ENCODE measurements around the gene SSTR3.
A peak's percentile ranks its signal among the peaks of the same experiment; 100 is the strongest.
"Not testable (repeated sequence)": the region's sequence is repeated elsewhere in the genome, so short reads cannot be mapped to it uniquely, and the experiment has no call there.

Gene SSTR3

DNA sequence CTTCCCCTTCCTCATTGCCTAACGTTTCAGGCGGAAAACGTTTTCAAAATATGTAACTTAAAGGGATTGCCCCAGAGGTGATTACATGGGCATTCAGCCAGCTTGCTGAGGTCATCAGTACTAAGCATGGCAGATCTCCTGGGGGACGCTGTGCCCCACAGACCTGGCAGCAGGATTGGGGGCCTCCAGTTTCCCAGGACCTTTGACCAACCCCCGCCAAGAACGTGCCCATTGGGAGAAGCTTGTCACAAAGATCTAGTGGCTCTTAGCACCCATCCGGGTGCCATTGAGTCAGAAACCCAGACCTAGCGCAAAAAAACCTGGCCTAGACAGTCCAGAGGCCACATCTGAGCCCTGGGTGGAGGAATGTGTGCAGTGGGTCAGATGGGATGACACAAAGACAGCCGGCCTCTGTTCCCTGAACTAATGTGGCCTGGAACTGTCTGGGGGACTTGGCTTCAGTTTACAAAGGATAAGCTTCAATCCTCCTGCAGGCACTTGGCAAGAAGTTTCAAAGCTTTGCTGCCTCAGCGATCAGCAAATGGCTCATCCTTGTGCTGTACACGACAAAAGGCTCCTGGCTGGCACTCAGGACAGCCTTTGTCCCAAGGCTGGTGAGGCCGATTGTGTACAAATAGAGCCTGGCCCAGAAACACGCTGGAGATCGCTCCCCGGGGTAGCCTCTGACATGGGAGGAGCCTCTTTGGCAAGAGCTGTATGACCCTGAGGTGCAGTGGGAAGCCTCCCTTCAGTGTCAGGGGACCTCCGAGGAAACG, 33.7 kb downstream of the SSTR3 start:
- no peak for DNase-seq

DNA sequence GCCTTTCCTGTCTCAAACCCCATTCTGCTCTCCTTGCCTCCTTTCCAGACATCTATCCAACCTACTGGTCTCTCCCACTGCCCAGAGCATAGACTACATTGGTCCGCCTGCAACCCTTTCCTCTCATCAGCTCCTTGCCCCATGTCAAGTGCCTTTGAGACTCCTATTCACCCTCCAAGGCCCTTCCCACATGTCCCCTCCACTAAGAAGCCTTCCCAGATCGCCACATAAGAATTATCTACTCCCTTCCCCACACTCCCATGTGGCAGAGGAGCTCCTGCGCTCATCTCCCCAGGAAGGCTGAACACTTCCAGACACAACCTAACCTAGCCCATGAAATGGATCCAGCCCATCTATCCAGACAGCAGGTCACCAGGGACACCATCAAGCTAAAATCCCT, 34.5 kb downstream of the SSTR3 start:
- no peak for DNase-seq

DNA sequence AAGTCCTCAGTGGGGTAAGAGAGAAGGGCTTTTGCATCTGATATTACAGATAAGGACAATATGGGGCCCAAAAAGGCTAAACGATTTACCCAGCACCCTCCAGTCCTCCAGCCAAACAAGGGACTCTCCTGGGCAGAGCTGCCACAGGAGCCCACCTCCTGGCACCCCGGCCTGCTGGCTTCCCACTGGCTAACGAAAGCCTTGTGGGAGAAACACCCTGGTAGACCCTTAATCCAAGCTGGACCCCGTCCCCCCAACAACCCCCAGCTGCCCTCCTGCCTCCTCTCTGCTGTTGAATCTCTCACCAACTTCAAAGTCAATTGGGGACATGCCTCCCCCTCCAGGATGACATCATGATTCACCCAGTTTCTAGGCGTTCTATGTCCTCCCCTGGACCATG, 35.1 kb downstream of the SSTR3 start:
- DNase-seq = no peak

DNA sequence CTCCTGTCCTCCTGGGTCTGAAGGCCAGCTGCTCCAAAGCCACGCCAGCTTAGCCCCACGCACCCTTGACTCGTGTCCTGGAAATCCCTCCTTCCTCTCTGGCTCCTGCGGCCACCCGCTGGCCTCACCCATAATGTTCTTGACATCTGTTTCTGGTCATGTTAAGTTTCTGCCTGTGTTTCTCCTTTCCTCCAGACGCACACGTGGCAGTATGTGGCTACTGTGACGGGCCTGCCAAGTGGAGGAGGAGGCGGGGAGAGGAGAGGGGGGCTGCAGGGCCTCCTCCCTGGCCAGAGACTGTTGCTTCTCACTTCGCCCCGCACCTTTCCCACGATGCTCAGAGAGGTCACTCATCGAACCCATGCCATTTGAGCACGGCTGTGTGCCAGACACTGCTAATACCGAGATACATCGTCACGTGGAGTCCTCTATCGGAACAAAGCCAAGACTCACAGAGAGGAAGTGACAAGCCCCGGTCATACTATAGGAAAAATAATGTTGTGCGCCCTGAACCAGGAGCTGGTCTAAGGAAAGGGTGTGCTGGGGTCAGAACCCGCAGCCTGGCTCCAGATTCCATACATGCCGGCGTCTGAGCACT, 35.7 kb downstream of the SSTR3 start:
- DNase-seq = no peak

DNA sequence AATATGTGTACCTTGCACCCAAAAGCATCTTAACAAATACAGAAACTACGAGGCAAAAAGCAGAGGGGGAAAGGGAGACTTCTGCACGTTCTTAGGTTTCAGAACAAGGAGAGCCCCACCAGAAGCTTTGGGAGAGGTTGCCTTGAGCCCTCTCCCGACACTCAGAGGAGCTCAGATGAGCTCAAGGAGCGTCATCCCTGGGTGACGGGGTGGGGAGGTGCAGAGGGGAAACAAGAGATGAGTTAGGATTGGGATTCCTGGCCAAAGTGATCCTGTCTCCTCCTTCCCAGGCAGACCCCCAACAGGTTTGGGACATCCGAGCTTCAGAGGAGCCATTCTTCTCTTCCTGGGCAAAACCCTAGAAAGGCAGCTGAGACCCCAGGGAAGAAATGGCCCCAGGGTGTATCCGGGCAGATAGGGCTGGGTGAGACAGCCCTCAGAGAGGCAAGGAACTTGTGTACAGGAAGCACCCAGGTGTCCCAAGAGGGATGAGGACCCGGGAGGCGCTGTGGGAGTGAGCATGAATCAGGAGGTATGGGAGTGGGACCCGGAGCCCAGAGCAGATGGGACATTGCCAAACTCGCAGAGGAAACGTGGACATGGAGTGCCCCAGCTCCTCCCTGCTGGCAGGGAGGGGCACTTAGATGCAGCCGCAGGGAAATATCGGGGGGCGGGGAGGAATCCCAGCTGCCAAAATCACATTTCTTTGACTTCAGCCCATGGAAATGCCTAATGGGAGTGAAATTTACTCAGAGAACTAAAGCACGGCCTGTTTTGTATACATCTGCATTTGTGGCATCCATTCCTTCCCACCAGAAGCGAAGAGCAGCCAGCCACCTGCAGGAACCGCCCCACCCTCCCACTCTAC, 36.6 kb downstream of the SSTR3 start:
- no peak for DNase-seq

DNA sequence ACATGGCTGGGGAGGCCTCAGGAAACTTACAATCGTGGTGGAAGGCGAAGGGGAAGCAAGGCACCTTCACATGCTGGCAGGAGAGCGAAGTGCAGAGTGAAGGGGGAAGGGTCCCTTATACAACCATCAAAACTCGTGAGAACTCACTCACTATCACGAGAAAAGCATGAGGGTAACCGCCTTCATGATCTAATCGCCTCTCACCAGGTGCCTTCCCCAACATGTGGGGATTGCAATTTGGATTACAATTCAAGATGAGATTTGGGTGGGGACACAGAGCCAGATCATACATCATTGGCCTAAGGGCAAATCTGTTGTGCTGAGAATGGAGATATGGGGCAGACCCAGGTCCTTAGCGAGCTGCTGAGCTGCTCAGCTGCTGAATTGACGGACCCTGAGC, 37.3 kb downstream of the SSTR3 start:
- no peak for DNase-seq

DNA sequence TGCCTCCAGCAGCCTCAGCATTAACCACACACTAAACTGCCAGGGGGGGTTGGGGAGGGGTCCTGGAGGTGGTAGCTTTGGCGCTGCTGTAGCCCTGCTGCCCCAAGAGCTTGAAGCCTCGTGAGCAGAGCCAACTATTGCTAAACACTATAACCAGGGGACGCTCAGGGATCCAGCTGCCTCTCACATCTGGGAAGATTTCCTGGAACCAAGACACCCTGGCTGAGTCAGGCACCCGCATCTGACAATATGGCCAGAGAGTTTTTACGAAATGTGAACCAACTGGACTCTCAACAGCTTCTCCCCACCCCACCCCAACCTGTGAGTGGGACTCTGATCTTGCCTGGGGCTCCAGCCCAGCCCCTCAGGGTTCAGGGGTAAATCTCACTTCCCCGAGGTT, 38.6 kb downstream of the SSTR3 start:
- DNase-seq = no peak

DNA sequence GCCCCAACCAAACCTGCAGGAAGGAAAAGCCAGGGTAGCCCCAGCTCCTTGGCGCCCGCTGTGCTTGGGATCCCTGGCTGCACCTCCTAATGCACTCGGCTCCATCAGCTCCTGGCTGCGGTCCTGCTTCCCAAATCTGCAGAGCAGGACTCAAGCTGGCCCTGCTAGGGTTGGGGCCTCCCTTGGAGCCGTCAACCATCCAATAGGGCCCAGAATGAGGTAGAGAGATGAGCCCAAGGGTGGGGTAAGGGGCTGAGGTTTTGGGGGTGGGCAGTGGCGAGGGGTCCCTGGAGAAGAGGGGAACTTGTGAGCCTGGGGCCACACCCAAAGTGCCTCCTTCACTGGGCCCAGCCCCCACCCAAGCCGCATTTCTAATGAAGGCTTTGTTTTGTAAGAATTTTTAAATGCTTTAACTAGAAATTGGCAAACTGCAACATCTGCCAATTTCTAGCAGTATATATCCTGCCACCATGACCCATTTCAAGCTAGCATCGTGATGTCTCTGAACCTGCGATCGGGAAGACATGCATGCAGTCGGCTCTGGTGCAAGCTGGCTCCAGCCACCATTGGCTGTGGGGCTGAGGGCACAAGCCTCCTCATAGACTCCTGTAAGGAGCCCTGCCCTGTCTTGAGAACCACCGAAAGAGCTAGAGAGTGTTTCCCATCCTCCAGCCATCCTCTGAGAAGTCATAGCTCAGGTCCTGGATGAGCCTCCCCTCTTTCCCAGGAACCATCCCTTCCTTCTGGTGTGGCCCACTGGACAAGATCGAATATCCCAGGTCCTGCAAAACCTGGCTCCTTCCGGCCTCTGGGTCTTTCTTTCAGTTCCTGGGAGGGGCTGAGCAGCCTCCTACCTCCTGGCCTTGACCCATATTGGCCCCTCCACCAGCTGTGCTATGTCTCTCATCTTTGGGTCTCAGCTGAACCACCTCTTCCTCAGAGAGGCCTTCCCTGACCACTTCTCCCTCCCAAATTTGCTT, 39.7 kb downstream of the SSTR3 start:
- DNase-seq = no peak

DNA sequence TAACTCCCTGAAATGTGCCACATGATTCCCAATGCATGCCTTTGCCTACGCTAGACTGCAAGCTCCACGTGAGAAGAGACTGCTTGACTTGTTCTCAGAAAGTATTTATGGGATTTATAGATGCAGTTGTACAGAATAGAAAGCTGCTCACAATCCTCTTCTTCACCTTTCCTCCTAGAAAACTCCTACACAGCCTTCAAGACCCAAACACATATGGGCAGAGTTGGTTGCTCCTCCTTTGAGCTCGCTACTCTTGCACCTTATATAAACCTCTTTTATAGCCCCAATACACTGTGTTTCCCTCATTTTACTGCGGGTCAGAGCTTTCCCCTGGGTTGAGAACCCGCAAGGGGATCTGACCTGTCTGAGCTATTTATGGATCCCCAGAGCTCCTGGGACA, 40.6 kb downstream of the SSTR3 start:
- no peak for DNase-seq

DNA sequence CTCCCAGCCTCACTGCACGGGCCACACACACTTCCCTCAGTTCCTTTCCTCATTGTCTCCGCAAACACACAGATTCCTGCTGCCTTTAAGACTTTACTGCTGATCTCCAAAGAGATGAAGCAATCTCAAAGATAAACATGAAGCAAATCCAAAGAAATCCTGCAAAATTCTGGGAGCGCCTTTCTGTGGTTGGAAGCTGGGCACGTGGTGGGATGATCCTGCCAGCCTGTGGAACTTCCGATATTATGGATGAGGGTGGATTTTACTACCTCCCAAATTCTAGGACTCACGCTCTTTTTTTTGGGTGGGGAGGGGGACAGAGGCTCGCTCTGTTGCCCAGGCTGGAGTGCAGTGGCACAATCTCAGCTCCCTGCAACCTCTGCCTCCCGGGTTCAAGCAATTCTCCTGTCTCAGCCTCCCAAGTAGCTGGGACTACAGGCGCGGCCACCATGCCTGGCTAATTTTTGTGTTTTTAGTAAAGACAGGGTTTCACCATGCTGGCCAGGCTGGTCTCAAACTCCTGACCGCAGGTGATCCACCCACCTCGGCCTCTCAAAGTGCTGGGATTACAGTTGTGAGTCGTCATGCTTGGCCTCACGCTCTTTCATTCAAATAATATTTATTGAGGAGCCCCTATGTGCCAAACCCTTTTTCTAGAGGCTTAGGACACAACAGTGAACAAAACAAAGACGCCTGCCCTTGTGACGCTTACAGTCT, 41.4 kb downstream of the SSTR3 start:
- not testable (repeated sequence) for DNase-seq

DNA sequence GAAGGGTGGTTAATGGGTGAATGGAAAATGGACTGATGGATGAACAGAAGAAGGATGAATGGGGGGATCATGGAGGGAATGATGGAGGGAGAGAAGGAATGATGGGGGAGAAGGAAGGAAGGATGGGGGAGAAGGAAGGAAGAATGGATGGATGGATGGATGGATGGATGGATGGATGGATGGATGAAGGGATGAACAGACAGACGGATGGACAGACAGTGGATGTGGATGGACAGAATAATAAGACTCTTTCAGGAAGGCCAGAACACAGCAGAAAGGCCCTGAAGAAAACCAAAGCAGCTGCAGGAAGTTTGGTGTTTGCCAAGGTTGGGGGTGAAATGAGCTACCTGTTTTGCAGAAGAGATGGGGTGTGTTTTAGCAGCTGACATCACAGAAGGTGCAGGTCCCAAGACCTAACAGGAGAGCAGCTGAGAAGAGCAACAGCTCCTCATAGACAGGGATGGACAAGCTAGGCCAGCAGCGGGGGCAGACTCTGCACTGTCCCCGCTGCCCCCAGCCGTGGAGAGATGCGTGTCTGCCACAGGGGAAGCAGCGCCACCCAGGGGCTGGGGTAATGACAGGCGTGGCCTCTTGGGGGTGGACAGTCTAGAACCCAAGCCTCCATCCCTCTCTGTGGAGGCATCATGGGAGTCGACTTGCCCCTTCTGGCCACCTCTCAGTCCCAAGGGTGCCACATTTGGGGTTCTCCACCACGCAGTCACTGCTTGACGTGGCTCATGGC, 42.2 kb downstream of the SSTR3 start:
- DNase-seq = no peak

DNA sequence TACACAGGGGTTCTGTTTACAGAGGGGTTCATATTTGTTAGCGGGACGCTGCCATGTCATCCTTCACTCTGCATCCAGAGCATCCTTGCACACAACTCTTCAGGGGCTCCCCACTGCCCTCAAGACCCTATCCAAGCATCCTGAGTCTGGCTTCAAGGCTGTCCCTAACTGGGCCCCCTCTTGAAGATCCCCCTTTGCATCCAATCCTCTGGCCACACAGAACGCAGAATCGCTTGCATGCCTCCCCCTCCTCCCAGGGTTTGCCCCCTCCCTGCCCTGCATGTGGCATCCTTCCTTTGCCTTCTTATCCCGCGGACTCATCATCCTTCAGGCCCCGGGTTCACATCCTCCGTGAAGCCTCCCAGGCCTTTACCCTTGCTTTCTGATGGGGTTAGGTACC, 42.9 kb downstream of the SSTR3 start:
- no peak for DNase-seq

DNA sequence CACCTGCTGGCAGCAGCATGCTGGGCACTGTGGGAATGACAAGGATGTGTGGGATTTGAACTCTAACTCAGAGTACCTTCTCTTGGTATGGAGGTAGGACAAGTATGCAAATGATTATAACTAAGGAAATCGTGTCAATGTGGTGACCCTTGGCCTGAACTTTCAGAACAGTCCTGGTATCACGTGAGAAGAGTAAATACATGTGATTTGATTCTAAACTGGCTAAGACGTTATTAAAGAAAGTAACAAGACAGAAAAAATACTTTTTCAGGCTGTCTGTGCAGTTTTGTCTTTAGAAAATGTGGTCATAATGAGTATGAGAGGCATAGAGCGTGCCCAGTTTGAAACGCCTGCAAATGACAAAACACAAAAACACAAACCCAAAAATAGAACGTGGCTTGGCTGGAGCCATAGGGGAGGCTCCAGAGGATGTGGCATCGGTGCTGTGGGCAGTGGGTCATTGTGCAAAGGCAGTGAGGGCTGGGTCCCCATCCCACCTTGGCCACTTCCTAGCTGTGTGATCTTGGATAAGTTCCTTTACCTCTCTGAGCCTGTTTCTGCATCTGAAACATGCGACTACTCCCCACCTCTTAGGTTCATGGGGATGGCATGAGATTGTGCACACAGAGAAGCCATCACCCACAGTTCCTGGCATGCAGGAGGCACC, 44.2 kb downstream of the SSTR3 start:
- DNase-seq = no peak

DNA sequence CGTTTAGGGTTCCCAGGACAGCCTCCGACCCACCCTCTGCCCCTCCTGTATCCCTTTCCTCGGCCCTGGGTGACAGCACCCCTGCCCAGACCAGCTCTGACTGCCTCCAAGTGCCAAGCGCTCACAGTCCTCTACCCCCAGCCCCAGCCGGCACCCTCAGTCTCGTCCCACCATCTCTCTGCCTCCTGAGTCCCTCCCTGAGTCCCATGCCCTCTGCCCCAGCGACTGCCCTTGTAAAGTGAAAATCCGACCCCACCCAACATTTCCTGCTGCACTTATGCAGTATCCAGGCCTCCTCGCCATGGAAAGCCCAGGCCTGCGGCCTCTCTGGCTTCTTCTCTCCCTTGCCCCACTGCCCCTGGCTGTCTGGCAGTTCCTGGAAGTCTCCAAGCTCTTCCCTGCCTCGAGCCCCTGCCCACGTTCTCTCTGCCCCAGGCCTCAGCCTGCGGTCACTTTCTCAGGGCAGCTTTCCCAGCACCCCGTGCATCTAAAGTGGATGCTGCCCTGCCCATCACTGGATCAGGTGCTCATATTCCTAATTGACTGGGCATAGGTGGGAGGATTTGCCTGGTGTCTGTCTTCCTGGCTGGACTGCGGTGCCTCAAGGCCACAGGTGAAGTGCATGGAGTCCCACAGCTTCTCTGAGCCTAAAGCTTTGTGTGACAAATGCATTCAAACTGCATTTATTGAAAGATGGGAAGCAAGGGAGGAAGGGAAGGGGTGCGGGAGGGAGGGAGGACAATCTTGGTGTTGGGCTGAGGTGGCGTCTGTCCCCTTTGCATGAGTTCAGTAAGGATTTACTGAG, 44.9 kb downstream of the SSTR3 start:
- DNase-seq = no peak

DNA sequence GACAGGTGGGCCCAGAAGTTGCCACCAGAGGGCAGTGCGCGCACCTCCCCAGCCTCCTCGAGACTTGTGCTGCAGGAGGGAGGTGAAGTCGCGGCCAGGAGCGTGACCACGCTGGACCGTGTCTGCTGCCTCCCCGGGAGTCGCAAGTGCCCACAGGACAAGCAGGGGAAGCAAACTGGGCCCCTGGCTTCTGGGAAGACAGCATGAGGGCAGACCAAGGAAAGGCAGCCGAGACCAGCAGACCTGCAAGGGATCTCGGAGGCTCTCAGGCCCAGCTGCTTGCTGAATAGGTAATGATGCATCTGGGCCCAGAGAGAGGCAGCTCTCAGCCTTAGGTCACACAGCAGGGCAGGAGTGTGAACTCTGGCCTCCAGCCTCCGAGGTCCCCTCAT, 45.6 kb downstream of the SSTR3 start:
- peak; percentile 56 for DNase-seq

DNA sequence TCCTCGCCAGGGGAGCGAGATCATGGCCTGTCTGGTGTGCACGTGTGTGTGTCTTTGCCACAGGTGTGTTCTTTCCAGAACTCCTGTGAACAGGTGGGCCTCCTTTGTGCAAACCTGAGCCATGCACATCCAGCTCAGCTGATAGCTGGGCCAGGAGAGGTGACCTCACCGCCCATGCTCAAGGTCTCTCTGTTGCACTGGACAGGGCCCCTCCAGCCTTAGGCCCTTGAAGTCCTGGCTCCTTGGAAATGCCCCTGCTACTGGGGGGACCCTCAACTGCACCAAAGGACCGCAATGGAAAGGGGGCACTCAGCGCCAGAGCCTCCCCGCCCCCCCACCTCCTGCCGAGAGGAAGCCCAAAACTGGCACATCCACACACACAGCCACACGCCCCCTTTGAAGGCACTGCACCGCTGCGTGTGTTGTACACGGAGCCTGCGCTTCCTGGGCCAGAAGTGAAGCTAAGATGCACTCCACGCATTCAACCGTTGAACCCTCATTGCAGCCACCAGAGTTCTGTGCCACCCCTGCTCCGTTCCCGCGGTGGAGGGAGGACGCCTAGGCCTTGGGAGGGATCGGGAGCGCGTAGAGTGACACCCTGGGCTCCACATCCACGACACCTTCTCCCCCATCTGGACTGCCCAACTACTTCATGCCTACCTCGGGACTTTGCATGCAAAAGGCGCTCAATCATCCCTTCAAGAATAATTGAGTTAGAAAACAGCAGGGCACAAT, 46.2 kb downstream of the SSTR3 start:
- no peak for DNase-seq

DNA sequence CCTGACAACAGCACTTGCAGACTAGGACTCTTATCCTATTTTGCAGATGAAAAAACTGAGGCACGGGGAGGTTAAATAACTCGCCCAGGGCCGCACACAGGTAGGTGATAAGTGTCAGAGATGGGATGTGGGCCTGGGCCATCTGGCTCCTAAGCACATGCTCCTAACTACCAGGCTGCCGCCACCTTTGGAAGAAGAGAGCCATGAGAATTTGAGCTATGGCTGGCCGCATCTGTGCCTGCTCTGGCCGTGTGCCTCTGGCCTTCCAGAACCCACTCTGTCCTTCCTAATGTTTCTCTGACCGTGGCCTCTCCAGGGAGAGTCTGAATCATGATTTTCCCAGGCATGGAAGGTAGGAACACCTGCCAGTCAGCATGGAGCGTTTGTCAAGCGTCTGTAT, 47.2 kb downstream of the SSTR3 start:
- DNase-seq = peak; percentile 23

DNA sequence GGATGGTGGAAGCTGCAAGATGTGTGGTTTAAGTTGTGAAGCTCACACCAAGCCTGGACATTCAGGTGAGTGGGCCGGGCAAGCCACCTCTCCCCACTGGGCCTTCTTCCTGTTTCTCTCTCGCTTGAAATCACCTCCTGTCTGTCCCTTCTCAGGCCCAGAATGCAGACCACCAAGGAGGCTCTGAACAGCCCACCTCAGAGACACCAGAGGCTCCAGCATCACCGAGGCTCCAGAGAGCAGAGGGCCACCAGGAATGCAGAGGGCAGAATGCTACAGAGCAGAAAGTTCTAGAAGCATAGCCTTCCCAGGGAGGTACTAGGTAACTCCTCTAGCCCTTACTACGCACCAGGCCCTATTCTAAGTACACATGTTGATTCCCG, 47.8 kb downstream of the SSTR3 start:
- DNase-seq = no peak

All from NCI-H2171 treated with DMSO at 0.1 percent for 48 hours (cell line).